Measurements from ENCODE around the gene LEMD3. TPM values are rescaled to one million over a fixed set of nuclear protein-coding genes. Genes with fewer than 3 reads are reported as not detected.

LEMD3 gene
- total and polyA plus RNA-seq, 2 experiments from 2014 or later, result 15.4 to 56.7 TPM

DNA sequence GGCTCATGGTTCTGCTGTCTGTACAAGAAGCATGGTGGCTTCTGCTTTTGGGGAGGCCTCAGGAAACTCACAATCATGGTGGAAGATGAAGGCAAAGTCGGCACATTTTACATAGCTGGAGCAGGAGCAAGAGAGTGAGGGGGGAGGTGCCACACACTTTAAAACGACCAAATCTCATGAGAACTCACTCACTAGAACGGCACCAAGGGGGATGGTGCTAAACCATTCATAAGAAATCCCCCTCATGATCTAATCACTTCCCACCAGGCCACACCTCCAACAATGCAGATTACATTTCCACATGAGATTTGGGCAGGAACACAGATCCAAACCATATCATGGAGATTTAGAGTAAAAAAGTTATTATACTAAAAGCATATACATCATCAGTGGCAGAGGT lies 13.6 kb upstream of the LEMD3 start:
- no peak overlapping the region for H3K27ac Mint-ChIP-seq

More for the DNA sequence above, 13.6 kb upstream of the LEMD3 start:
- Histone ChIP-seq H3K4me2 (no peak overlapping the region), H3K4me3 (no peak overlapping the region), H3K9me2 (ENCODE audit: insufficient read depth) (peaks cover 7% of the 10 kb centered on the region; the same call in 1 of the 2 replicates), H3F3A (replicated peaks; ENCODE audit: low read depth) (no peaks in the 10 kb centered on the region), H3K27ac (ENCODE audit: low read depth) (no peak overlapping the region), H3K79me2 (replicated peaks; ENCODE audit: insufficient read depth) (no peaks in the 10 kb centered on the region), H4K20me1 (replicated peaks; ENCODE audit: insufficient read depth) (no peaks in the 10 kb centered on the region), H3K36me3 (ENCODE audit: insufficient read depth) (no peaks in the 10 kb centered on the region), H3K27me3 (ENCODE audit: insufficient read depth) (no peaks in the 10 kb centered on the region), H3K4me1 (ENCODE audit: insufficient read depth) (0 out of 2 replicates have a peak, but pooled peaks cover 8% of the 10 kb centered on the region), H2AFZ (peak overlapping the region; percentile 15)
- DNase-seq (ENCODE audit: low spot score) (no peak), ATAC-seq (no peak)
- Mint-ChIP-seq H3K4me3 (no peak overlapping the region), H3K36me3 (ENCODE audit: low read depth) (no peaks in the 10 kb centered on the region), H3K4me1 (peaks cover 8% of the 10 kb centered on the region), H3K9me3 (no peaks in the 10 kb centered on the region), H3K27me3 (ENCODE audit: insufficient read depth, low read depth, poor library complexity) (peaks cover under 1% of the 10 kb centered on the region)
- TF ChIP-seq POLR2AphosphoS5 (IDR thresholded peaks at IDR 0.05; ENCODE audit: low read depth) (no peak), CTCF (conservative IDR thresholded peaks at IDR 0.05; ENCODE audit: low read depth in 2 of 2) (no peak), ZNF331 (CRISPR knock-in tag; IDR thresholded peaks at IDR 0.05; ENCODE audit: low read depth) (no peak), ZNF462 (CRISPR knock-in tag; IDR thresholded peaks at IDR 0.05) (no peak), CREB1 (CRISPR knock-in tag; IDR thresholded peaks at IDR 0.05; ENCODE audit: low read depth) (no peak), EZH2phosphoT487 (IDR thresholded peaks at IDR 0.05; ENCODE audit: unreplicated experiment) (no peak), REST (IDR thresholded peaks at IDR 0.05; ENCODE audit: unreplicated experiment) (no peak), NANOG (IDR thresholded peaks at IDR 0.05; ENCODE audit: borderline replicate concordance) (no peak), ZNF114 (CRISPR knock-in tag; IDR thresholded peaks at IDR 0.05) (no peak), STAT1 (IDR thresholded peaks at IDR 0.05; ENCODE audit: unreplicated experiment) (no peak)
